ENCODE data around the gene PALM3.

DNA sequence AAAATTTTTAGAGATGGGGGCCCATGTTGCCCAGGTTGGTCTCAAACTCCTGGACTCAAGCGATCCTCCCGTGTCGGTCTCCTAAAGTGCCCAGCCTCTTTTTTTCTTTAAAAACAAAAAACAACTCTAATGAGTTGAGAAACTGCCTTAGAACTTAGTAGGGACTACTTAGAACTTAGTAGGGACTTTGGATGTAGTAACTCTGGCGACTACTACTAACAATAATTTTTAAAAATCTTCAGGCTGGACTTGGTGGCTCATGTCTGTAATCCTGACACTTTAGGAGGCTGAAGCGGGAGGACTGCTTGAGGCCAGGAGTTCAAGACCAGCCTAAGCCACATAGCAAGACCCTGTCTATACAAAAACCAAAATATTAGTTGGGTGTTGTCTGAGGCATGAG, 24.2 kb upstream of the PALM3 start:
- TF ChIP-seq, protein P1, sequence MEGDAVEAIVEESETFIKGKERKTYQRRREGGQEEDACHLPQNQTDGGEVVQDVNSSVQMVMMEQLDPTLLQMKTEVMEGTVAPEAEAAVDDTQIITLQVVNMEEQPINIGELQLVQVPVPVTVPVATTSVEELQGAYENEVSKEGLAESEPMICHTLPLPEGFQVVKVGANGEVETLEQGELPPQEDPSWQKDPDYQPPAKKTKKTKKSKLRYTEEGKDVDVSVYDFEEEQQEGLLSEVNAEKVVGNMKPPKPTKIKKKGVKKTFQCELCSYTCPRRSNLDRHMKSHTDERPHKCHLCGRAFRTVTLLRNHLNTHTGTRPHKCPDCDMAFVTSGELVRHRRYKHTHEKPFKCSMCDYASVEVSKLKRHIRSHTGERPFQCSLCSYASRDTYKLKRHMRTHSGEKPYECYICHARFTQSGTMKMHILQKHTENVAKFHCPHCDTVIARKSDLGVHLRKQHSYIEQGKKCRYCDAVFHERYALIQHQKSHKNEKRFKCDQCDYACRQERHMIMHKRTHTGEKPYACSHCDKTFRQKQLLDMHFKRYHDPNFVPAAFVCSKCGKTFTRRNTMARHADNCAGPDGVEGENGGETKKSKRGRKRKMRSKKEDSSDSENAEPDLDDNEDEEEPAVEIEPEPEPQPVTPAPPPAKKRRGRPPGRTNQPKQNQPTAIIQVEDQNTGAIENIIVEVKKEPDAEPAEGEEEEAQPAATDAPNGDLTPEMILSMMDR (IDR thresholded peaks at IDR 0.05): no peak
- TF ChIP-seq POLR2A (IDR thresholded peaks at IDR 0.05) (no peak), EP300 (IDR thresholded peaks at IDR 0.05) (no peak)

Measured in ovary (tissue), 3 donors.